ENCODE measurements around the gene INTS6L.
"Not testable (repeated sequence)": the region's sequence is repeated elsewhere in the genome, so short reads cannot be mapped to it uniquely, and the experiment has no call there.

INTS6L gene

GRCh38 chrX:135595543-135595942, 75.1 kb downstream of the INTS6L start:
- no peak overlapping the region for H3K4me3 ChIP-seq (ENCODE audit: low read depth, low read length)
- no peak for TF ChIP-seq CTCF (IDR thresholded peaks at IDR 0.05; ENCODE audit: borderline replicate concordance, insufficient read depth, low read depth, low read length)

DNA sequence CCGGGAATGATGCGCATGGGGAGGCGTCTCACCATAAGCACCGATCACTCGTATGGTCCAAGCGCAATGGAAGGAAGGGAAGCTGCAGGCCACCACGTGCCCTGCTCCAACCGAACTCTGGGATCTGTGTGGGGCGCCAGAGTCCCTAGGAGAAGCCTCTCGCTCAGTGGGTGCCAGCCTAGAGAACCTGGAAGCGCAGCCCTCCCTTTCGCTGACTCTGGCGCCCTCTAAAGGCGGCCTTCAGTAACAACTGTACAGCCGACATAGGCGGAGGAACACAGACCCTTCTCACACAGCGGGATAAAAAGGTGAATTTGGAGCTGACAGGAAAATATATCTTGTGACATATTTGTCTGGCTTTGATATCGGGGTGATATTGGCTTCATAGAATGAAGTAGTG, 76.0 kb downstream of the INTS6L start:
- no peak overlapping the region for H3K4me3 ChIP-seq (ENCODE audit: low read depth, low read length)
- TF ChIP-seq CTCF (IDR thresholded peaks at IDR 0.05; ENCODE audit: borderline replicate concordance, insufficient read depth, low read depth, low read length): peak; percentile 68

DNA sequence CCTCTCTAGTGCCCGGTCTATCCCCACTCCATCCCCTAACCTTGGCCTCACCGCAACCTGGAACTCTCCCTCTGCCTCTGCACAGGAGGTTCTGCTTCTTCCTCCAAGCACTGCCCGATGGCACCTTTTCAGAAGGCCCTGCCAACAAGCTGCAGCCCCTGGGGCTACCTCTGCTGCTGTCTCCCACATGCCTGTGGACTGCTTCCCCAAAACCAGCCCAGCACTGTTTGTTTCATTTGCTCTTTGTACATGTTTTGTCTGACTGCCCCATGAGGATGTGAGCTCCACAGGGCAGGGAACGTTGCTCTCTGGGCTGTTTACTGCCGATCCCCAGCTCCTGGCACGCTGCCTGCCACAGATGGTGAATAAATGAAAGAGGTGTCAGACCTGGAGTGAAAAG, 85.4 kb downstream of the INTS6L start:
- TF ChIP-seq CTCF (IDR thresholded peaks at IDR 0.05; ENCODE audit: borderline replicate concordance, insufficient read depth, low read depth, low read length): no peak
- no peak overlapping the region for H3K4me3 ChIP-seq (ENCODE audit: low read depth, low read length)

DNA sequence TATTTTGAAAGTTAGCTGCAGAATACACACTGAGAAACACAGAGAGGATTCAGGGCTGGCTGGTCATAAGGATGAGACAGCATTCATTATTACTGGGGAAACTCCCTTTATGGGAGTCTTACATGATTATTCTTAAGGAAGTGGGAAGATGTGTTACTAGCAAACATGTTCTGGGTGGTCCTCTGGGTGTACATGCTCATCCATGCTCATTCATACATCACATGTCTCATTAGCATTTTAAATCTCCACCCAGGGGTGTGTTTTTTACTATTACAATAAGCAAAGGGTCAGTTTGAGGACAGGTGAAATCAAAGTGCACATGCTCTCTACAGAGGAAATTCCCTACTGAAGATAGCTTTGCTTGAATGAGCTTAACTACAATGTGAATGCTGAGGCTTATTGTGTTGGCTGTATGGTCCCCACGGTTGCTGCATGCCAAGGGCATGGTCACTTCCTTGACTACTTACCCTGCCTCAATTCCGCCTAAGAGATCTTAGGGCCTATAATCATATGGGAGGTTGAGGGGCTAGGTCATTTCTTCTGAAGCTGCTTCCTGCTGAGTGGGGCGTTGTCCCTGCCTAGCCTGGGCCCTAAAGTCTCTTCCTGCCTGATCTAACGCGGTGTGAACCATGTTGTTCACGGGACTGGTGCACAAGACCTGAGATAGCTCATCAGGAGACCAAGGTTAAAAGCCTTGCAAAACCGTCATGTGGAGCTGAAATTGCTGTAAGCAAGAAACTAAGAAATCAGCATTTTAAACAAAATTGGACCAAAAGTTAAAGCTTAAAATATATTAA, 104.1 kb downstream of the INTS6L start:
- H3K4me3 ChIP-seq (ENCODE audit: low read depth, low read length): not testable (repeated sequence)

DNA sequence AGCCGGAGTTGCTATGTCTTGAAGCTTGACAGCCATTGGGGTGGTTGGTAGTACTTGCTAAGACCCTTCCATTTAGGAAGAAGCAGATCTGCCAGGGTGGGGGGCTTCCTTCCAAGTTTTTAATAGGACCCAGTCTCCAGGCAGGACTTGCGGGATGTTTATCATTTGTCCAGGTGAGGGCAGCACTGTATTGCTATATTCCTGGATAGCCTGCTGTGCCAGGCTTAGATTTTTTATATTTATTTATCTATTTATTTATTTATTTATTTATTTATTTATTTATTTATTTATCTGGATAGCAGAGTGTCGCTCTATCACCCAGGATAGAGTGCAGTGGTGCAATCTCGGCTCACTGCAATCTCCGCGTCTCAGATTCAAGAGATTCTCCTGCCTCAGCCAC, 105.5 kb downstream of the INTS6L start:
- TF ChIP-seq CTCF (IDR thresholded peaks at IDR 0.05; ENCODE audit: borderline replicate concordance, insufficient read depth, low read depth, low read length): 0 out of 2 replicates have a peak, but pooled peaks have one; percentile 8
- H3K4me3 ChIP-seq (ENCODE audit: low read depth, low read length): no peak overlapping the region

- no peak for TF ChIP-seq CTCF (IDR thresholded peaks at IDR 0.05; ENCODE audit: borderline replicate concordance, insufficient read depth, low read depth, low read length)
- no peak overlapping the region for H3K4me3 ChIP-seq (ENCODE audit: low read depth, low read length)
Measured at GRCh38 chrX:135629342-135629741, 108.9 kb downstream of the INTS6L start.
